Keratinocyte (primary cell): Measurements from ENCODE around the gene ARHGAP9. TPM values are rescaled to one million over a fixed set of nuclear protein-coding genes. Genes with fewer than 3 reads are reported as not detected.

ENCODE experiments used
- DNase-seq: peaks from one replicate; pipeline ENCODE4 v3.0.0-alpha.2; 2011; ENCODE audit warnings: low read depth, missing footprints, low spot score
- FAIRE-seq: peaks from 2 replicates; lab custom pipeline; 2011; peaks lifted over from hg19 to GRCh38; lab: Jason Lieb, UNC
- H2AFZ ChIP-seq: 2 replicates; pipeline ENCODE4 v1.6.0; 2012; ENCODE audit warnings: low read length, control low read depth, inconsistent platforms; ENCODE audit not compliant: control insufficient read depth
- H3K27ac ChIP-seq: 2 replicates; pipeline ENCODE4 v1.5.1; 2011; ENCODE audit warnings: low read length; ENCODE audit not compliant: control insufficient read depth, insufficient read depth
- H3K27me3 ChIP-seq: 3 replicates; pipeline ENCODE4 v1.6.0; 2011; ENCODE audit warnings: low read length; ENCODE audit not compliant: control insufficient read depth, insufficient read depth; ENCODE audit errors: extremely low read depth
- H3K36me3 ChIP-seq, 2 experiments: 2 replicates in 1 of 2; 3 replicates in 1 of 2; pipeline ENCODE4 v1.5.1; 2011; ENCODE audit warnings: low read length in 2 of 2, mild to moderate bottlenecking in 1 of 2; ENCODE audit not compliant: control insufficient read depth in 2 of 2, insufficient read depth in 2 of 2; ENCODE audit errors: extremely low read depth in 1 of 2
- H3K4me1 ChIP-seq: 3 replicates; pipeline ENCODE4 v1.5.1; 2011; ENCODE audit warnings: low read length; ENCODE audit not compliant: control insufficient read depth, insufficient read depth; ENCODE audit errors: extremely low read depth
- H3K4me2 ChIP-seq: 3 replicates; pipeline ENCODE4 v1.6.0; 2011; ENCODE audit warnings: low read depth, low read length; ENCODE audit not compliant: control insufficient read depth, insufficient read depth; ENCODE audit errors: extremely low read depth
- H3K4me3 ChIP-seq, 3 experiments: fragments of 200-600 bp in 1 of 3; sonication (generic) in 1 of 3; 2 replicates in 2 of 3; 3 replicates in 1 of 3; pipeline ENCODE4 v1.5.1; 2011 to 2016; ENCODE audit warnings: low read length in 3 of 3, mild to moderate bottlenecking in 3 of 3, control low read depth in 2 of 3, inconsistent platforms in 1 of 3, low read depth in 1 of 3, mixed read lengths in 1 of 3, mixed run types in 1 of 3, moderate library complexity in 1 of 3; ENCODE audit not compliant: control insufficient read depth in 2 of 3, insufficient read depth in 2 of 3; ENCODE audit errors: extremely low read depth in 1 of 3
- H3K79me2 ChIP-seq: 2 replicates; pipeline ENCODE4 v1.6.0; 2012; ENCODE audit warnings: low read length; ENCODE audit not compliant: control insufficient read depth, insufficient read depth
- H3K9ac ChIP-seq: 3 replicates; pipeline ENCODE4 v1.6.0; 2011; ENCODE audit warnings: low read length; ENCODE audit not compliant: control insufficient read depth, insufficient read depth; ENCODE audit errors: extremely low read depth
- H3K9me1 ChIP-seq: 3 replicates; pipeline ENCODE4 v1.6.0; 2011; ENCODE audit warnings: low read length; ENCODE audit not compliant: control insufficient read depth, insufficient read depth; ENCODE audit errors: extremely low read depth
- H3K9me3 ChIP-seq: 2 replicates; pipeline ENCODE4 v1.5.1; 2012; ENCODE audit warnings: low read depth, low read length; ENCODE audit not compliant: control insufficient read depth
- H4K20me1 ChIP-seq: 3 replicates; pipeline ENCODE4 v1.6.0; 2011; ENCODE audit warnings: low read length; ENCODE audit not compliant: control insufficient read depth, insufficient read depth; ENCODE audit errors: extremely low read depth
- CTCF ChIP-seq, 3 experiments: IDR thresholded peaks in 1 of 3; conservative IDR thresholded peaks in 1 of 3; optimal IDR thresholded peaks in 1 of 3; 2 replicates in 2 of 3; 3 replicates in 1 of 3; pipeline versions ENCODE3 to v1.5.1; 2011; ENCODE audit warnings: low read length in 3 of 3, mild to moderate bottlenecking in 3 of 3, moderate library complexity in 2 of 3, control low read depth in 1 of 3, inconsistent platforms in 1 of 3; ENCODE audit not compliant: insufficient read depth in 2 of 3; ENCODE audit errors: extremely low read depth in 1 of 3
- EZH2 ChIP-seq: IDR thresholded peaks from one replicate; pipeline ENCODE4 v1.6.1; 2012; ENCODE audit warnings: inconsistent platforms, mild to moderate bottlenecking, low read length, moderate library complexity
- dilution Hi-C: fragments of 300-500 bp; cut with MboI; formaldehyde crosslinking; loops from one replicate; pipeline ENCODE4 v1.7.0; 2020; ENCODE audit warnings: low sequenced_read_pairs; ENCODE audit not compliant: extremely low pct_ligation_motif_present
- polyA plus RNA-seq, 5 experiments: library from polyadenylated mRNA; depleted of rRNA in 3 of 5; stranded (reverse) in 3 of 5; stranded (forward) in 1 of 5; unstranded in 1 of 5; fragments of >200 nt; gene quantifications; 1 replicate in 1 of 5; 2 replicates in 3 of 5; 3 replicates in 1 of 5; pipeline versions ENCODE4 v1.2.1 to v1.2.3, GENCODE V29; 2011 to 2012; ENCODE audit warnings: missing spikeins in 2 of 5, low read depth in 1 of 5, low replicate concordance in 1 of 5

ARHGAP9 gene
- polyA plus RNA-seq, 1 donor (not counting 4 experiments of a cell fraction or from before 2014, with no cell fraction given), result not detected

- no peak overlapping the region for H3K9ac ChIP-seq
- H3K4me2 ChIP-seq, result peak overlapping the region; percentile 97
- no peak for FAIRE-seq
- H3K4me3 ChIP-seq, result peak overlapping the region; percentile 16 to 96 (median 61)
- H3K27me3 ChIP-seq, result peaks cover 18% of the 10 kb centered on the region
- dilution Hi-C loops, result no loop called here
- peaks cover 40% of the 10 kb centered on the region for H3K4me1 ChIP-seq
- no peaks in the 10 kb centered on the region for H3K36me3 ChIP-seq
- no peaks in the 10 kb centered on the region for H3K9me3 ChIP-seq
- no peak overlapping the region for H2AFZ ChIP-seq
- TF ChIP-seq CTCF (optimal IDR thresholded peaks at IDR 0.05 in 1 of 3, IDR thresholded peaks at IDR 0.05 in 1 of 3, conservative IDR thresholded peaks at IDR 0.05 in 1 of 3; ENCODE audit: extremely low read depth in 1 of 3, insufficient read depth in 2 of 3, low read length in 3 of 3), result no peak
- no peak for TF ChIP-seq EZH2
- DNase-seq, result no peak
- H3K9me1 ChIP-seq, result no peaks in the 10 kb centered on the region
- no peaks in the 10 kb centered on the region for H3K79me2 ChIP-seq
- no peaks in the 10 kb centered on the region for H4K20me1 ChIP-seq
- H3K27ac ChIP-seq, result no peak overlapping the region
Measured at GRCh38 chr12:57460841-57461275, 18.8 kb downstream of the ARHGAP9 start.

- FAIRE-seq (no peak), DNase-seq (no peak)
- no peaks in the 10 kb centered on the region for H3K9me3 ChIP-seq
- no peak overlapping the region for H3K27ac ChIP-seq
- peaks cover 44% of the 10 kb centered on the region for H3K4me1 ChIP-seq
- no peaks in the 10 kb centered on the region for H3K36me3 ChIP-seq
- H3K79me2 ChIP-seq, result no peaks in the 10 kb centered on the region
- no peak overlapping the region for H3K9ac ChIP-seq
- H3K4me2 ChIP-seq, result peak overlapping the region; percentile 97
- no peaks in the 10 kb centered on the region for H3K9me1 ChIP-seq
- no peaks in the 10 kb centered on the region for H4K20me1 ChIP-seq
- H2AFZ ChIP-seq, result no peak overlapping the region
- peaks cover 16% of the 10 kb centered on the region for H3K27me3 ChIP-seq
- TF ChIP-seq CTCF (optimal IDR thresholded peaks at IDR 0.05 in 1 of 3, IDR thresholded peaks at IDR 0.05 in 1 of 3, conservative IDR thresholded peaks at IDR 0.05 in 1 of 3; ENCODE audit: extremely low read depth in 1 of 3, insufficient read depth in 2 of 3, low read length in 3 of 3), result no peak
- TF ChIP-seq EZH2, result no peak
- peak overlapping the region; percentile 42 to 96 (median 50) for H3K4me3 ChIP-seq
- dilution Hi-C loops, result no loop called here
Measured at GRCh38 chr12:57460468-57460784, 19.2 kb downstream of the ARHGAP9 start.
